Measurements from ENCODE around the gene DNAH8.

DNA sequence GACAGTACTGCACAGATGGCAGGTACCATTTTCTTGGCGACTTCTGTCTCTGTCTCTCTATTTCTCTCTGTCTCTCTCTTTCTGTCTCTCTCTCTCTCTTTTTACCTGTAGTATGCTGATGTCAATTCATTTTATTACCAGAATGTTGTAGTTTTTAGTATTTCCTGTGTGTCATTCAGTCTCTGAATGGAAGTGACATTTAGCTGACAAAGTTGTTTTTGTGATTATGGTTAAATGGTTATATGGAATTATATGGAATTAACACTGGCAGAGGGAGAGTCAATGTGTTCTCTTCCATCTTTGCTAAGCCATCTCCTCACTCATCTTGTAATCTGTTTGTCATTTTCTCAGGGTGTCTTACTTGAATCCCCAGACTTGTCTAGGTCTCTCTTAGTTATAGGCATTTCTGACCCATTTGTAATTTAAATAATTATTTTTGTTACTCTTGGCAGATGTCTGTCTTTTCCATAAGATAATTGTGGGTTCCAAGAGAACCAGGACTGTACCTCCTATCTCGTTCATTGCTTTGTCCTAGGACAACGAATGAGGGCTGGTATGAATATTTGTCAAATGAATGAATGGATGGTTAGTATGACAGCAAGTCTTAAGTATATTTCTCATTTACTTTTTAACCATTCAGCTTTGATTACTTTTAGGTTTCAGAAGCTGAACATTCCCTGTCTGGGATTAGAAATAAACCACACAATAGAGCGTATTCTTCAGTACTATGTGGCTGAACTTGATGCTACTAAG, 64.4 kb downstream of the DNAH8 start:
- TF ChIP-seq POLR2AphosphoS5 (IDR thresholded peaks at IDR 0.05) = no peak
- TF ChIP-seq, protein P1, sequence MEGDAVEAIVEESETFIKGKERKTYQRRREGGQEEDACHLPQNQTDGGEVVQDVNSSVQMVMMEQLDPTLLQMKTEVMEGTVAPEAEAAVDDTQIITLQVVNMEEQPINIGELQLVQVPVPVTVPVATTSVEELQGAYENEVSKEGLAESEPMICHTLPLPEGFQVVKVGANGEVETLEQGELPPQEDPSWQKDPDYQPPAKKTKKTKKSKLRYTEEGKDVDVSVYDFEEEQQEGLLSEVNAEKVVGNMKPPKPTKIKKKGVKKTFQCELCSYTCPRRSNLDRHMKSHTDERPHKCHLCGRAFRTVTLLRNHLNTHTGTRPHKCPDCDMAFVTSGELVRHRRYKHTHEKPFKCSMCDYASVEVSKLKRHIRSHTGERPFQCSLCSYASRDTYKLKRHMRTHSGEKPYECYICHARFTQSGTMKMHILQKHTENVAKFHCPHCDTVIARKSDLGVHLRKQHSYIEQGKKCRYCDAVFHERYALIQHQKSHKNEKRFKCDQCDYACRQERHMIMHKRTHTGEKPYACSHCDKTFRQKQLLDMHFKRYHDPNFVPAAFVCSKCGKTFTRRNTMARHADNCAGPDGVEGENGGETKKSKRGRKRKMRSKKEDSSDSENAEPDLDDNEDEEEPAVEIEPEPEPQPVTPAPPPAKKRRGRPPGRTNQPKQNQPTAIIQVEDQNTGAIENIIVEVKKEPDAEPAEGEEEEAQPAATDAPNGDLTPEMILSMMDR (IDR thresholded peaks at IDR 0.05 in 8 of 11, conservative IDR thresholded peaks at IDR 0.05 in 3 of 11) = no peak

Measured in spleen (tissue), 7 donors.